T-helper 22 cell (primary cell): ENCODE measurements around the gene MOV10L1.

Source experiments
- DNase-seq: peaks from one replicate; pipeline ENCODE4 v3.0.0-alpha.2; 2020; ENCODE audit warnings: low read depth

The MOV10L1 gene

GRCh38 chr22:50189849-50190181 lies 100.0 kb downstream of the MOV10L1 start:
- DNase-seq, result no peak

DNA sequence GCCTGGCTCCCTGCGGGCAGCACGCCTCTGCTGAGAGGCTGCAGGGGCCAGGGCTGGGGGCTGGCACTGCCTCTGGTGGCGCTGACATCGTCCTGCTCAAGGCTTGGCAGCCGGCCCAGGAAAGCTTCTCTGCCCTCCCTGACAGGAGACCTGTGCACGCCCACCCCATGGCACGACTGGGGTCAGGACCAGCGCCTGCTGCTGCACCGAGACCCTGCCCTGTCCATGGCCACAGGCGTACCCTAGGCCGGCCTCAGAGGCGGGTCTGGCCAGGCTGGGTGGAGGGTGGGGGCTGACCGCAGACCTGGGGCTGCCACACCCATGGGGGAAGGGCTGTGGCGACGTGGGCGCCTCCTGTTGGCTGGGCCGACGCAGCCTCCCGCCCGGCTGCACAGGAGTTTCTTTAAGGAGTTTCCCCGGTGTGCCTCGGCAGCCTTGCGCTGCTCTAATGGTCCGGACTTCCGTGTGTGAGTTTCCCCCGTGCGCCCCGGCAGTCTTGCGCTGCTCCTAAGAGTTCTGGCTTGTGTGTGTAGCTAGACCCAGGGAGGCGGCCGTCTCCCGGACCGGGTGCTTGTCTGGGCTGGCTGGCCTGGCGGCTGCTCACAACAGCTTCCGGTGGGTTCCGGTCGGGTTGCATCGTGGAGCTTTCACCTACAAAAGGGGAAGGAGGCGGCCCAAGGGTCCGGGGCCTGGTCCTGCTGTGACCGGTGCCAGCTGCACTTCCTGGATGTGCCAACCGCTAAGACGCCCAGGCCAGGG lies 100.6 kb downstream of the MOV10L1 start:
- peak; percentile 70 for DNase-seq

GRCh38 chr22:50190941-50191741 lies 101.3 kb downstream of the MOV10L1 start:
- peak; percentile 84 for DNase-seq

- DNase-seq, result peak; percentile 42
Observed at GRCh38 chr22:50192436-50193204, 102.8 kb downstream of the MOV10L1 start.

DNA sequence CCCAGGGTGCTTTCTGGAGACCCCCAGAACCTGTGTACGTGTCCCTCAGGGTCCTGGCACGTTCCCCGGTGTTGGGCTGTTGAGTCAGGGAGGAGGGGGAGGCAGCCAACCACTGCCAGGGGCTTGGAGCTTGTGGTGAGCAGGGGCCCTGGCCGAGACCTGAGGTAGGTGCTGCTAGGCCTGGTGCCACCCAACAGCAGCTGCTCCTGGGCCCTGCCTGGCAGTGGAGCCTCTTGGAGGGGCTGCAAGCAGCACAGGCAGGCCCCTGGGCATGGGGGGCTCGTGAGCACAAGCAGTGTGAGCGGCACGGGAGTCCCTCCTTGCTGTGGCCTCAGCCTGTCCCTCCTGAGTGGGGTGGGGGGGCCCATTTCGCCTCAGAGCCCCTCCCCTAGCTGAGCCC lies 103.8 kb downstream of the MOV10L1 start:
- no peak for DNase-seq

DNA sequence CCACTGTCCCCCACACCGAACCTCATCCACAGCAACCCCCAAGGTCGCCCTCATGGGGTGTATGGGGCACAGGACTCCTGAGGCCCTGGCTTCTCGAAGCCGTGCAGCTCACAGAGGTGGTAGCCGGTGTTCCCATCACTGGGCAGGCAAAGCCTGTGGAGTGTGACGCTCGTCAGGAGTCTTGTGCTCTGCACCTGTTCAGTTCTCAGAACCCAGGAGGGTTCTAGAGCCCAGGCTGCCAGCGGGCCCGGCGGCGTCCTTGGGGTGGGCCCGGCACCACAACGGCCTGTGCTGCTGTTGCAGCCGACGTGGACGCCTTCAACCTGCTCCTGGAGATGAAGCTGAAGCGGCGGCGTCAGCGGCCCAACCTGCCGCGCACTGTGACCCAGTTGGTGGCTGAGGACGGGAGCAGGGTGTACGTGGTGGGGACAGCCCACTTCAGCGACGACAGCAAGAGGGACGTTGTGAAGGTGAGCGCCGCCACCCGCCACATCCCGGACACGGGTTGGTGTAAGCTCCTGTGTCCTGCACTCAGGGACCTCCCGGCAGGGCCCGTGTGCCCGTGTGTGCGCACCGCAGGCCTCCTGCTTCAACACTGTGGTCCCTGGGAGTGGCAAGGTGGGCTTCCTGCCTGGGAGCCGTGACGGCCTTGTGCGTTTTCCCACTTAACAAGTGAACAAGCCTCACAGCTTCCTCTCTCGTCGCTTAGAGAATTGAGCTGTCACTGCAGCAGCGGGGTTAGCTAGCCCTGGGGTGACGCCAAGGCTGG lies 104.4 kb downstream of the MOV10L1 start:
- DNase-seq, result no peak

GRCh38 chr22:50196256-50196655 lies 106.5 kb downstream of the MOV10L1 start:
- no peak for DNase-seq

- no peak for DNase-seq
Observed at GRCh38 chr22:50197000-50197800, 107.4 kb downstream of the MOV10L1 start.

DNA sequence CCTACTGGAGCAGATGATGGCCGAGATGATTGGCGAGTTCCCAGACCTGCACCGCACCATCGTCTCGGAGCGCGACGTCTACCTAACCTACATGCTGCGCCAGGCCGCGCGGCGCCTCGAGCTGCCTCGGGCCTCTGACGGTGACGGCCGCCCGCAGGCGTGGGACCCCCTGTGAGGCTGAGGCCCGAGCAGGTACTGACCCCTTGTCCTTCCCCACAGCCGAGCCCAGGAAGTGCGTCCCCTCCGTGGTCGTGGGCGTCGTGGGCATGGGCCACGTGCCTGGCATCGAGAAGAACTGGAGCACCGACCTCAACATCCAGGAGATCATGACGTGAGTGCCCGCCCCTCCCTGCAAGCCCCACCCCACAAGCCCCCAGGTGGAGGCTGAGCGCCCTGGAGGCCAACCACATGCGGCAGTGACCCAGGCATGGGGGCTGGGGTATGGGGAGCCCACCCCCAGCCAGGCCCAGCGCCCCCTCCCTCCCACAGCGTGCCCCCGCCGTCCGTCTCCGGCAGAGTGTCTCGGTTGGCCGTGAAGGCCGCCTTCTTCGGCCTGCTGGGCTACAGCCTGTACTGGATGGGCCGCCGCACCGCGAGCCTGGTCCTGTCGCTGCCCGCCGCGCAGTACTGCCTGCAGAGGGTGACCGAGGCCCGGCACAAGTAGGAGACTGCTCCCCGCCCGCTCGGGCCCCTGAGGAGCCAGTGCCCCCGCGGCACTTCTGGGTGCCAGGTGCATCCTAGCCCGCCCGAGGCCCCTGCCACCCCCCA lies 108.2 kb downstream of the MOV10L1 start:
- no peak for DNase-seq

DNA sequence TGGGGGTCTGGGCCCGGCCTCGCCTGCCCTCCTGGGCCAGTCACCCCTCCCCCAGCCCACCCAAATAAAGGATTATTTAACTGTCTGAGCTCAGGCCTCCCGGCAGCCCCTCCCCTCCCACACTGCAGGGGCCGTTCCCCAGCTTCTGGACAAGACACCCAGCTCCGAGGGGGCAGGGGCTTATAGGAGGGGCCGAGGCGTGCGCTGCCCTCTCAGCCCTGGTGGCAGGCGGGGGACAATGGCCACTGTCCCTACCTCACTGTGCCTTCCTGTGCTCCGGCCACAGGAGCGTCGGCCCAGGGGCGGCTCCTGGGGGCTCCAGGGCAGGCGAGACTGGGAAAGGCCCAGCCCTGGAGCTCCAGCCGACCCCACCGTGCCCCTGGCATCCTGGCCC lies 108.8 kb downstream of the MOV10L1 start:
- DNase-seq, result no peak

DNA sequence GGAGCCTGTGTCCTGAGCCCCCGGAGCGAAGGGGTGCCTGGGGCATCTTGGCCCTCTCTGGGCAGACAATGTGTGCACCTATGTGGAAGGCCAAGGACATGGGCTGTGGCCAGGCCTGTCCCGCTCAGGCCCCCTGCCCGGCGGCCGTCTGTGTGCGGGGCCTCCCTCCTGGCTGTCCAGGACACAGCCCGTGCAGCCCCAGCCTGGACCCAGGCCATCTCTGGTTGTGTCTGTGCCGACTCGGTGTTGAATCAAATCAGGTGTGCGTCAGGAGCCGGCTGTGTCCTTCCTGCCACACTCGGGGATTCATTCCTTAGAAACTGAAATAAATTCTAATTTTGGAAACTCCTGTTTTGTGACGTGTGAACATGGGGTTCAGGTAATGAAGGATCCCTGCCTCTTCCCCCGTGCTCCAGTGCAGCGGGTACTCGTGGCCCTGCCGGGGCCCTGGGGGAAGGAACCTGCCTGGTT lies 109.5 kb downstream of the MOV10L1 start:
- DNase-seq, result no peak

DNA sequence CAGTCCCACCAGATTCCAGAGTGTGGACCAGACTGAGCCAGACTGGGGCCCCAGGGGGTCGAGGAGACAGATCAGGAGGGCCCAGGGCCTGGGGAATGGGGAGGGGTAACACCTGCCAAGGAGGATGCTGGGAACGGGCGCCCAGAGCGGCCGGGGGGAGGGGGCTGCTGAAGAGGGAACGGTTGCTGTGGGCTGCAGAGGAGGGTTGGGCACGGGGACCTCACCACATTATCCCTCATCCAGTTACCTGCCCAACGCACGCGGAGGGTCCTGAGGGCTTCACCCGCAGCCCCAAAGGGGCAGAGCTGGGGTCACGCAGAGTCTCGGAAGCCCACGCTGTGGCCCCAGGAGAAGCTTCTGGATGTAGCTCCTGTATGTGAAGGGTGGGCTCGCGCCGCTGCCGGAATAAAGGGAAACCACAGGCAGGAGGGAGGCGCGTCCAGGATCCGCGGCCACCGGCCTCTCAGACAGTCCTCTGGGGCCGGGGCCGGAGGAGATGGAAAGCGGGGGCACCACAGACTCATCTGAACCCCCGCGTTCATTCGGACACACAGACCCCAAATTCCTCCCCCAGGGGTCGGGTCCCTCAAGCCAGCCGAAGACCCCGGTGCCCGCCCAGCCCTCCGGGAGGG lies 110.1 kb downstream of the MOV10L1 start:
- no peak for DNase-seq

DNA sequence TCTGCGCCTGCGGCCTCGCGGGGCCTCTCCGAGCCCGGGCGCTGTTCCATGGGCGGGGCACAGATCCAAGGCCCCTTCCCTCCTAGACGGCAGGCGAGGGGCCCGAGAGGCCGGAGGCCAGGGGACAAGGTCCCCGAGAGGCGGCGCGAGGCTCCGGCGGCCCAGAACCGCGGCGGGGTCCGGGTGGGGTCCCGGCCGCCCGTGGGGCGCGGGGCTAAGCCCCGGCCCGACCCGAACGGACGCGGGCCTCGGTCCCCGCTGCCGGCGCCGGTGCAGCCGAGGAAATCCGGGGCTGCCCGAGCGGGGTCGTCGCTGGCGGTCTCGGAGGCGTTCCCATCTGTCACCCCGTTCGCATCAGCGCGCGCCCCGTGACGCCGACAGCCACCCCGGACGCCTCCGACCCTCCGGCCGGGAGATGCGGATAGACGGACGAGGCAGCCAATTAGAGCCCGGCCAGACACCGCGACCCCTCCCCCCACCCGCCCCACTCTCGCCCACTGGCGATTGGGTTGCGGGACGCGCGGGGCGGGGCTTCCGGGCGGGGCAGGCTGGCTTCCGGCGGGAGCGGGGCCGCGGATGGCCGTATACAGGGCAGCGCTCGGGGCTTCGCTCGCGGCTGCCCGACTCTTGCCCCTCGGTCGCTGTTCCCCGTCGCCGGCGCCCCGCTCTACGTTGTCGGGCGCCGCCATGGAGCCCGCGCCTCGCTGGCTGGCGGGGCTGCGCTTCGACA lies 110.8 kb downstream of the MOV10L1 start, which contains the start of gene SELENOO:
Gene SELENOO (plus strand): TSS at position 551 of the 730 bp plus-strand sequence. CDS start 26 bp downstream, at position 577.
- DNase-seq, result peak; percentile 86

GRCh38 chr22:50201191-50202129 lies 111.7 kb downstream of the MOV10L1 start:
- DNase-seq, result no peak

DNA sequence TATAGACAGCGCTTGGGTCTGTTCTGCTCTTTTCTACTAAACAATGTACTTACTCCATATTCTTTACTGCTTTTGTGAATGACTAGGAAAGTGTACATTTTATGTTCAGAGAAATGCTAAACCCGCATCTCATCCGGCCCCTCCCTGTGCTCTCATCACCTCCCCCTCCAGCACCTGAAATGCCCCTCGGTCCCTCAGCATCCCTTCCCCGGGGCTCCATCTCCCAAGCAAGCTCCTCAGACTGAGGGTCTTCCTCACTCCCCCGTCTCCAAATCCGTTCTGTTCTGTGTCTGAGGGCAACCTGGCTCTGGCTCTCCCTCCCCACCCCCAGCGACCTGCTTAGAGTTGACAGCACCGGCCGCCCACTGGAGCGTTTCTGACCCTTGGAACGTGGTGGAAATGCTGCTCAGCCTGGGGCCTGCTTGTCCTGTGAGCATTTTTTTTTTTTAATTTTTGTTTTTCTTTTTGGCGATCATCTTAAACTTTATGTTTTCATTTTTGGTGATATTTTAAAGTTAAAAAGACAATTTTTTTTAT lies 112.4 kb downstream of the MOV10L1 start:
- DNase-seq, result no peak

- DNase-seq, result no peak
Observed at GRCh38 chr22:50203288-50203687, 113.5 kb downstream of the MOV10L1 start.

- DNase-seq, result no peak
Observed at GRCh38 chr22:50204571-50204970, 114.8 kb downstream of the MOV10L1 start.
